Stimulated activated CD4-positive, alpha-beta T cell treated with anti-CD3 and anti-CD28 coated beads, TNF-alpha, amount 100 ng/mL, for 48 hours (primary cell): ENCODE results near the gene MYZAP.

Experiments
- DNase-seq, 3 donors: peaks; one replicate each; pipeline ENCODE4 v3.0.0-alpha.2; 2020; ENCODE audit warnings: low read depth in 3 of 3

MYZAP gene

DNA sequence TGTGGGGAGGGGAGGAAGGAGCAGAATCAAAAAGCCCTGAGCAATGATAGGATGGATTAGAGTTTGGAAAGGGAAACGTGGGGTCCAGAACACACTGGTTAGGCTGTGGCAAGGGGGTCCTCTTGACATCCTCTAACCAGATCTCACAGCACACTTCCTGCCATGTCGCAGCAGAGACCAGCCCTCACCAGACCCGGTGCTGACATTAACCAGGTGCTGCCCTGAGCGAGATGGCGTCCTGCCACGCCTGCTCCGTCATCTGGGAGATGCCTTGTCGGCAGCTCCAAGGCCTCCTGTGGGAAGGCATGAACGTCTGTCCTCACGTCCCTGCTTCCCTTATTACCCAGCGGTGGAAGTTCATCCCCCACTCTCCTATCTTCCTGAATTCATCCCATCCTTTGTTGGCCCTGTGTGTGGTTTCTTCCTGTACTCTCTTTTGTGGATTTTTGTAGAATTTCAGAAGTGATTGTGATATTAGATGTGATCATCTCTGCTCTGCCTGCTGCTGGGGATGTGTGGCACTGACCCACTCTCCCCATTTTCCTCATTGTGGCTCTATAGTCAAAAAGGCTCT, 29.4 kb upstream of the MYZAP start:
- no peak for DNase-seq

DNA sequence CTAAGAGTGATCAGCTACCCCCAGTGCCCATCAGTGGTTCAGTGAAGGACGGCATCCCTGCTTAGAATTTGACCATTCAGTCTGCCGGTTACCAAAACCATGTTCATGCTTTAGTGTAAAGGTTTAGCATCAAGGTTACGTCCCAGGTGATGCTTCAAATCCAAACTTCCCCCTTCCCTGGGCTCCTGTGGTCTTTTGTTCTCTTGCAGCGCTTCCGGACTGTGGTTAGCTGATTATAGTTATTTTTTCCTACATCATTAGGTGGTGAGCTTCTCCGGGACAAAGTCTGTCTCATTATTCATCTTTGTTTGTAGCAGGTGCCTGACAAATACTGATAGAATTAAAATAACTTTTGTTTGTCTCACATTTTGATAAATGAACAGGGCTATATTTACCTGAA, 28.3 kb upstream of the MYZAP start:
- DNase-seq, result no peak

DNA sequence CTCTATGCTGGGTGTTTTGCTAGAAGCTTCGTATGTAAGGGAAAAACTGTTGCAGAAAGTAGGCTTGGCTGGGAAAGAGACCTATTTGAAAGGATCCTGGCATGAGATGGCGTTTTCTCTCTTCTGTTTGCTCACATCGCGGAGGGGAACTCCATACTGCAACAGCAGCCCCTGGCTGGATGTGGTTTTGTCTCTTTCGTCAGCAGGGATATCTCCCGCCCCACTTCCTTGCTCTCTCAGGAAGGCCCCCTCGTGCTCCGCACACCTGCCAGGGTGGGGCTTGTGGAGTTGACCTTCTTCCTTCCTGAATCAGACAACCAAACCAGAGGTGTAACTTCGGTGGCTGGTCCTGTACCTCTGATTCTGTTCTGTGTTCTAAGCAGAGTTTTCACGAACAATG, 26.4 kb upstream of the MYZAP start:
- DNase-seq, result no peak

DNA sequence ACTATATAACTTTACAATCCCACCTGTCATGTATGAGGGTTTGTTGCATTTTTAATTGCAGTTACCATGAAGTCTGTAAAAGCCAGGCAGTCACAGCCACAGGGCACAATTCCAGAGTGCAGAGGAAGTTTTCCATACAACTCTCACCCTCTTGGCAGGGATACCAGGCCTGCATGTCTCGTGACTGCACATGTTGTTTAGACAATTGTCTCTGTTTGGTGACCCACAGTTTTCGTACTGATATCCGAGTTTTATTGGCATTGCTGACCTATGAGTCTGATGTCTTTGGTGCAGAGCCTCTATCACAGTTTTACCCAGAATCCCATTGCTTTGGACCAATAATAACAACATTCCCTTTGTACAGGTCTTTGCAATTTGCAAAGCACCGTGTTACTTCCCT, 24.9 kb upstream of the MYZAP start:
- DNase-seq, result no peak

DNA sequence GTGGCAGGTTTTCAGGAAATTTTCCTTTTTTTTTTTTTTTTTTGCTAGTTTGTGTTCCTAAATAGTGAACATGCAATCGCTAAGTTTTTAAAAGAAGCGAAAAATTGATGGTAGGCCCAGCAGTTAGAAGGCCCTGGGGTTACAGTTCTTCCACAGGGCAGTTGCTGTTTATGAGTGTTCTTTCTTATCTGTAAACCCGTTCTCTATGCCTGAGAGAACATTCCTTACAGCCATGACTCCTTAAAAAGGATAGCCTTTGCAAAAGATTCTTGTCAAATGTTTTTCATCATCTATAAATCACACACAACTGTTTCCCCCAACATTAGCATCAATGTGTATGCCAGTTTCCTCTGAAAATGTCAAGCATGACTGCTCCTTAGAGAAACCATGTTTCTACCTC, 23.8 kb upstream of the MYZAP start:
- DNase-seq, result no peak

DNA sequence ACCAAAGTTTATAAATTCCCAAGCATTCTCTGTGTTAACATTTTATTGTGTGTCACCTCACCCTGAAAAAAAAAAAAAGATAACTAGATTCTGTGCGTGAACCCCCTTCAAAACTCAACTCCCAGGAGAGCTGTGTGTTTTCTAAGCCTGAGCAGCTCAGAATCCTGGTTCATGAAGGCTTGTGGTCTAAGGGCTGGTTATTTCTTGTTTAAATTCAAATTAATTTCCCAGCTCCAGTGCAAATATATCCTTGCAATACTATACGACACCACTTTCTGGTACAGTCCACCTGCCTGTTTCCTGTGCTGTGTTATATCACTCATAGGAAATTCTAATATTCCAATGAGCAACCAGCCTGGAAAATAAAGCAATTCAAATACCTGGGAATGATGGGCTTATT, 23.4 kb upstream of the MYZAP start:
- DNase-seq, result no peak

DNA sequence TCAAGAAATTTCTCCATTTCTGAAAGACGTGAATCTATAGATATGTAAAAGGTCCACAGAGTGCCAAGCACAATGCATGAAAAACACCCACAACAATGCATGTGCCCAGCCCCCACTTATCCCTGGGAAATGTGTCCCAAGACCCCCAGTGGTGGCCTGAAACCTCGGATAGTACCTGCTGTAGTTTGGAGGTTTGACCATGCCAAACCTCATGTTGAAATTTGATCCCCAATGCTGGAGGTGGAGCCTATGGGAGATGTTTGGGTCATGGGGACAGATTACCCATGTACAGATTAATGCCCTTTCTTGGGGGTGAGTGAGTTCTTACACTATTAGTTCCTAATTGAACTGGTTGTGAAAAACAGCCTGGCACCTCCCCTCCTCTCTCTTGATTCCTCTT, 21.4 kb upstream of the MYZAP start:
- DNase-seq, result no peak

DNA sequence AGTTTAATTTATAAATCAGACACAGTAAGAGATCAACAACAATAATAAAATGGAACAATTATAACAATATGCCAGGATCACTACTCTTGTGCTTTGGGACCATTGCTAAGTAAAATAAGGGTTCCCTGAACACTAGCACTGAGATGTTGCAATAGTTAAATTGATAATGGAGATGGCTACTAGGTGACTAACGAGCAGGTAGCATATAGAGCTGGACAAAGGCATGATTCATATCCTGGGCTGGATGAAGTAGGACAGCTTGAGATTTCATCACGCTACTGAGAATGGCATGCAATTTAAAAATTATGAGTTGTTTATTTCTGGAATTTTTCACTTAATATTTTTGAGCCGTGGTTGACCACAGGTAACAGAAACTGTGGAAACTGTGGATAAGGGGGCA, 20.7 kb upstream of the MYZAP start:
- DNase-seq, result no peak

DNA sequence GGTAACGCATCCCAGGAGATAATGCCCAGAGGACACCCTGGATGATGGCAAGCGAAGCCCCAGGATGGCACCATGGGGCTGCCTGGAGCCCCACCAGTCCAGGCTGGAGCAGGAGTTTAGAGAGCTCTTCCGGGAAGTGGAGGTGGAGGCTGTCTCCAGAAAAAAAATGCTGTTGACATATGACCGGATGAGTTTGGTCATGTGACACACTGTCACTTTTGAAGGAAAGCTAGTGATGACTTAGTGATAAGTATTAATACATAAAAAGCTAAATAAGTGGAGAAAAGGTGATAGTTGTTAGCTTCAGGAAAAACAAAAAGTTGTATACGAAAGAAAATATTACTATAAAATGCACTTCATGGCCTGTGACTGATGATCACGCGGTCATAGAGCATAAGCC, 20.0 kb upstream of the MYZAP start:
- no peak for DNase-seq

DNA sequence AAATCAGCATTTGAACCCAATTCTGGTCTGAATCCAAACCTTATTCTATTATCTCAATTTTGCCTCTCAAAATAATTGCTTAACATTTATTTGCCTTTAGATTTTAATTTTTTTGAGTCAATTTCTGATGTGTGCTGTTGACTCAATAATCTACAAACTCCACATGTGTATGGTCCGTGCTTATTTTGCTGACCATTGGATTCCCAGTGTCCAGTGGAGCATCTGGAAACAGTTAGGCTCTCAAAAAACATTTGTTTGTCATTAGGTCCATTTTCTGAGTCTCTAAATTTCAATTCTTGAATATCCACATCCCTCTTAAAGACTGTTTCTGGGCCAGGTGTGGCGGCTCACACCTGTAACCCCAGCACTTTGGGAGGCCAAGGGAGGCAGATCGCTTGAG, 19.2 kb upstream of the MYZAP start:
- DNase-seq, result no peak

DNA sequence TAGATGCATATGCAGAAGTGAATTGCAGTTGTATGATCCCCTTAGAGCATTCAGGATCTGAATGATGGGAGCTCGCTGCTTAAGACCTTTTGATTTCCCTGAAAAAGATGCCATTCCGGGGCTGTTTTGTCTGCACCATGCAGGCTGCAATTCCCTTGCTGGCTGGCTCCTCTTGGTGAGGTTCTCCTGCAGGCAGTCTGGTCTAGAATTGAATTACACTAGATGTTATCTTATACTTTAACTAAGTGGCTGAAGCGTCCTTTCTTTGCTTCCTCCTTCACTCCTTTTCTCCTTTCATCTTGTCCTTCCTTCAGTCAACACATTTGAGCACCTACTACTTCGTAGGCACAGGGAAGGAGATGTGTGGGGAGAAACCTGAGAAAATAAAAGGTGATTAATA, 18.6 kb upstream of the MYZAP start:
- no peak for DNase-seq

DNA sequence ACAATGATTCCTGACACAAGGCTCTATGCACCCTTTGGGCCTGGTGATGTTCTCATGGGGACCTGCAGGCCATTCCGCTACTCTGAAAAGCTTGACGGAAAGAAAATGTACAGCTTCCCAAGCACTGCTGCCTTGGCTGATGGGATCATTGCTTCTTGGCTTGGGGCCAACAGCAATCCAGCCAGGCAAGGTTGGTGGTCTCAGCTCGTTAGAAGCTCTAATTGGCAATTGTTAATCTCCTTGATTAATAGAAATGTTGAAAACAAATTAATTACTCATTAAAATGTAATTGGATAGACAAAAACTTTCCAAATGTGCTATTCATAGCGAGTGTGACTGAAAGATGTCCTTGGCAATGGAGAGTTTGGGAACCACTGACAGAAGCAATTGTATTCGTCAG, 16.3 kb upstream of the MYZAP start:
- DNase-seq, result no peak

DNA sequence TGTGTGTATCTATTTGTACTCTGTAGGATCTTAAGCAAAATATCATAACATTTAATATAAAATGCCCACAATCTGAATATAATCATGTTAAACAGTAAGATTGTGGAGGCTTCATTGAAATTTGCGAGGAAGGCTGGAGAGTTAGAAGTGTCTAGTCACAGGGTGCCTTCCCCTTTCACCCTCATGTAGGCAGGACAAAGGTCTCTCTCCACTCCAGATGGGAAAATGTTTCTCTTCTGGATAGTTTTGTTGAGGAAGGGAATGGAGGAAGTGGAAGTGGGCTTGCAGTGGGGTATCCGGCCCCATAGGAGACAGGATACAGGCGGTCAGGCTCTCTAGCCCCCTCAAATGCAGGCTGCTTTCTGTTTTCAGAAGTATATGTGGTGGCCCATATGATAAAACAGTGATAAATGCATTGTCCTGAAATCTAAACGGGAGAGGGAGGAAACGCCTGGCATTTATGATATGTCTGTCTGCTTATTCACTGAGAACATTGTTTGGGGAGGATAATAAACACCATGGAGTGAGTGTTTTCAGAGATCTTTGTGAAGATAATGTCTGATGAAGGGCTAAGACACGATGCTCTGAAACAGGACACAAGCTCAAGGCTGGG, 13.3 kb upstream of the MYZAP start:
- DNase-seq, result no peak

DNA sequence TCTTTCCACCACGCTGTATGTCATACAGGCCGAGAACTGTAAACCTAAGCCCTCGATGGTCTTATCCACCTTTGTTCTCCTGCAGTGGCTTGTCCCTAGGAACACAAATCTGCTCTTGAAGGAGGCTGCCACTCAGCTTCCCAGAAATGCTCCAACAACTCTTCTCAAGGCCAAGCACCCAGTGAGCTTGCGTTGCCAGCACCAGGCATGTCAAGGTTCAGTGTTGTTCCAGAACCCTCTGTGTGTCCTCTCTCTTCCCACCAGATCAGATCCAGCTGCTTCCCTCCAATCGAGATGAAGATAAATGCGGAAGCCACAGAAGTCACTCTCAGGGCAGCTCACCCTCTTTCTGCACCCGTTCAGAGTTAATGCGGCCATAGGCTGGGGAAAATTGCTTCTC, 11.3 kb upstream of the MYZAP start:
- DNase-seq, result no peak

DNA sequence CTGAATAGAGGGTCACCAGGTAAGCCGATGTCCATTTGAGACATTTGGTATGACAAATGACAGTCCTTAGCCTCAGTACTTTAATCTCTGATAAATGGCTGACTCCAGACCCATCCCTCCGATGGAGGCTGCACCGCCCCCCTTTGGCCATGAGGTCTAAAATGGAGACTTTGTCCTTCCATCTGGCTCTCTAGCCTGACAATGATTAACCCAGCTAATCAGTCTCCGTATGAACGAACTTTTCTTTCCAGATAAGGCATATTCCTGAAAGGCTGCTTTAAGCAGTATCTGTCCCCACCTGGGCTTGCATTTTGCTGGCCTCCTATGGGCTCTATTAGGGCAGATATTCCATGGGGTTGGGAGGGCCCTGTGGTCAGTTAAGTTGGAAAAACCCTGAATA, 10.8 kb upstream of the MYZAP start:
- no peak for DNase-seq

DNA sequence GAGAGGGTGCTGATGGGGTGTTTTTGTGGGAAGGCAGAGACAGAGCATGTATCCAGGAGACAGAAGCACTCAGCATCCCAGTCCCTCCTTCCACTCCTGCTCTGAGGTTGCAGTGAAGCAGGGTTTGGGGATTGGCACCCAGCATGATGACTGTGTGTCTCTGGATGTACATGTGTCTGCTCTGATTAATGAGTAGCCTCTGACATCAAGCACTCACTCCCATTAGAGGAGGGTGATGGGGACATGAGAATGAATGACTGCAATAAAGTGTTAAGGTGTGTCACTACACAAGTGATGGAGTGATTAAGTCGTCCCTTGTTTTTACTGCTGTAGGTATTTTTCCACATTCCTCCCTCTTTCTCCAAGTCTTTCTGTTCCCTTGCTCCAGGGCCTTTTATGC, 9.6 kb upstream of the MYZAP start:
- DNase-seq, result no peak

DNA sequence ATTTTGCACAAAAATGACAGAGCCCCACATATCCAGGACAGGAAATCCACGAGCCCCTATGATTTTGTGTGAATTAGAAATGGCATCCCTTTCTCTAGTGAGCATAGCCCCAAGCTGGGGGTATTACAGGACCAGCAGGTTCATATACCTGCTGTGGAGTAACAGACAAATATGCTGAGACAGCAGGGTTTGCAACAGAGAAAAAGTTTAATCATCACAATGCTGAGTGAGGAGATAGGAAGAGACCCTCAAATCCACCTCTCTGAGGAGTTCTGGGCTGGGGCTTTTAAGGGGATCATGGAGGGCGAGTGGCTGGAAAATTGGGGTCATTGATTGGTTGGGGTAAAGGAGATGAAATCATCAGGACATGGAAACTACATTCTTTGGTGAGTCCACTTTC, 8.4 kb upstream of the MYZAP start:
- no peak for DNase-seq

DNA sequence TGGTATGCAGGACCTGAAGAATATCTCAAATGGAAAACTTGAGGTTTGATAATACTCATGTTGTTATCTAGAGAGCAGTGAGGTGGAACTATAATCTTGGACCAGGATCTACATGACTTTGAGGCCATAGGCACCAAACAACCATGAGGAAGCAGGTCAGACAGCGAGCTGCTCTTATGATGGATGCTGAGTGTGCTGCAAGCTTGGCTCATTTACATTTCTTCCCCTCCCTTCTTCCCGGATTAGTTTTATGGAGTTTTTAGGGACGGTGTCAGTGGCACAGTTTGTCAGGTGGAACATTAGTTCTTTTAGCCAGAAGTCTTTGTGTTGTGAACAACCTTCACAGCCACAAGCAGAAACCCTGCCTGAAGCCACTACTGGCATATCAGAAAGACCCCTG, 8.0 kb upstream of the MYZAP start:
- no peak for DNase-seq

DNA sequence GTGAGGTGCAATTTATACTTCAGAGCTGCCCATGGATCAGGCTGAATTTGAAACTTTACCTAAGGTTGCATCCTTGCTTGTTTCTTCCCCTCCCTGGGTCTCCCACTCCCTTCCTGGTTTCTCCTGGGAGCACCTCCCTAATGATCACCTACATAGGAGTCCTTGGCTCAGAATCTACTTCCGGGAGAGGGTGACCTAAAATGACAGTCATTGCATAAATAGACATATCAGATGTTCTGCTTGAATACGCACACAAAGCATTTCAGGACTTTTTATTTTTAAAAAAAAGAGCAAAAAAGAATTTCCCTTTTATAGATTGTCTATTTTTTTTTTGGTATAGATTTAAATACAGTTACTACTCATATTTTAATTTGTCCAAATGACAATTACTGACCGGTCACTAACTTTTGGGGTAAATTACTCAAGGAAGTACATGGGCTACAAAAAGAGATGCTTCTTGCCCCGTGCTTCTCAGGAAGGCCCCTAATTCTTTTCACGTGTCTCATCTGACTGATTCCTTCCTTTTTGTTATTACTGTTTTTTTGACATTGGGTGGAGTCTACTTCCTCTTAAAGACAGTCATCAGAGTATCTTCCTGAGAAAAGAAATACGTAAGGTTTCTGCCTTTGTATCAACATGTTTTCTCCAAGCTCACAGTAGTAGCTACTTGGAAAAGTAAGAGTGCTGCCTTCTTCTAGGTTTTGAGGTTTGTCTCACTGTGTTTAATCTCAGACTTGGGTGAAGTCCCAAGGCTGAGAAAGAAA, 4.9 kb upstream of the MYZAP start:
- no peak for DNase-seq

DNA sequence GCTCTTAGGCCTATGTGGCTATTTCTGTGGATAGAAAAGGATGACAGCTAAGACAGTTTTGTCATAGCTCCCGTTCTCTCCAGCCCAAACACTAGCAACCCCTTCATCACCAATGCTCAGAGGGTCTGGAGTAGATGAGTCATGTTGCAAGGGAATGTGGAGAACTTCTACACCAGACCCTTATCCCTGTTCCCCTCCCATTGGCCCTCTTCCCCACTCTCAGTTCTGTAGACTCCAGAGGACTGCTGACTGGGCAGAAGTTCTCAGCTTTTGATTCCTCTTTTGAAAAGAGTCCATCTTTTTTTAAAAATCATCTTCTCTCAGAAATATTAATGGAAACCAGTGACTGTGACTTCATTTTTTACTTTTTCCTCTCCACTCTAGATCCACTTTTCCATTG, 2.4 kb upstream of the MYZAP start:
- DNase-seq, result no peak

DNA sequence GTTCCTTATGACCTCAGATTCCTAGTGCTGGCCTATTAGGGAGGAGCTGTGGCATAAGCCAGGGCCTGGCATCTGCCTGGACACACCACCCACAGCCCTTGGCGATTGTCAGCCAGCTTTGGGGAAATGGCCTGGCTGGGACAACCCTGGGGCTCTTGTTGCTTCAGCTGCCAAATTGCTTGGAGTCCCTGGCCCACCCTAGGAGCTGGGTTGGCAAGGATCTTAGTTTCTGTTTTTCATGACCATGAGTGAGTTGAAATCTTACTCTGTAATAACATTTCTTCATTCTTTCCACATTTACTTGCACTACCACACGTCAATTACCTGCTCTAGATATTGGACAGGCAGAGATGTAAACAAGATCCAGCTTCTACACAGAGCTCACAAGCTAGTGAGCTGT, 1.9 kb upstream of the MYZAP start:
- no peak for DNase-seq

DNA sequence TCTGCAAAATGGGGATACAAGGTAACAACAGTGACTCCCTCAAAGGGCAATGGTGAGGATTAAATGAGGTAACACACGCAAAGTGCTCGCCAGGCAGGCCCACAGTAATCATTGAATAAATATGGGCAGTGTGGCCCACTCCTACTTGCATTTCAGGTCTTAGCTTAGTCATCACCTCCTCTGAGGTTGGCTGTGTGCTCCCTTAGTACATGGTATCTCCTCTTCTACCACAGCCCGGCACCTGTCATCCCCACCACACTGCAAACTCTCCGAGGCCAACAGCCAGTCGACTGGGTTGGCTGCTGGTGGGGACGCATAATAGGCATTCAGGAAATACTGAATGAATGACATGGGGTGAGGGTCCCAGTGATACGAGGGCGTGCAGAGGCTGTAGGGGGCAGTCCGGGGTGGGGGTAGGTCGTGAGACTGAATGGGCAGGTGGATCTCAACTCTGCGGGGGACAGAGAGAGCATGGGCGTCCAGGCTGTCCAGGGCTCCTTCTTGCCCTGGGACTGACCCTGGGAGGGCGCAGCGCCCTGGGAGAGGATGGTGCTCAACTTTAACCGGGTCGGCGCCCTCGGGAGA, 375 bp upstream of the MYZAP start:
- peak in 1 of 3 donors; percentile 7 for DNase-seq

DNA sequence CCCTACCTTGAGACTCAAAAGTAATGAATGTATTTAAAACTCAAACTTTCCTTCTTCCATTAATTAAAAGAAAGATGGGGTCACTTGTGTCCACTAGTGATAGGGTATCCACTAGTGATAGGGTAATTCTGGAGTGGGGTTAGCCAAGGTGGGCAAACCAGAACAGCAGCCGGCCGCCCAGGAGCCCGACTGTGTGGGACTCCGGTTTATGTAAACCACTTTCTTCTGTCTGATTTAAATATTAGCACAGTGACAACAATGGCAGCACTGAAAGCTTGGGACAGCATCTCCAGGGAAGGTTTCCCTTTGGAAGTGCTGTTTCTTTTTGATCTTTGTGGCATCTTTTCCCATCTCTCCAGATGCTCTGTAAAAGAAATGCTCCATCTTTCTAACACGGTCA, 722 bp downstream of the MYZAP start:
- no peak for DNase-seq
